Activated B cell treated with CpG ODN at 0.5 μM for 24 hours (primary cell): ENCODE results near the gene INAVA. TPM values are rescaled to one million over a fixed set of nuclear protein-coding genes. Genes with fewer than 3 reads are reported as not detected.
"Not testable (repeated sequence)": the region's sequence is repeated elsewhere in the genome, so short reads cannot be mapped to it uniquely, and the experiment has no call there.

Experiments used
- ATAC-seq: fragments of 200-7000 bp; cut with Tn5 transposase; one replicate; pipeline ENCODE4 v1.10.0; 2021; ENCODE audit warnings: low read depth, mild to moderate bottlenecking, moderate library complexity
- CTCF ChIA-PET: fragments of 350-600 bp; sonication (Branson Sonifier 250); formaldehyde crosslinking; loops from one replicate; lab custom pipeline; 2021; ENCODE audit warnings: antibody characterized with exemption; lab: Charles Lee
- POLR2A ChIA-PET: fragments of 350-600 bp; sonication (Branson Sonifier 250); formaldehyde crosslinking; loops from one replicate; lab custom pipeline; 2021; ENCODE audit warnings: antibody characterized with exemption; lab: Charles Lee
- DNase-seq: peaks from one replicate; pipeline ENCODE4 v3.0.0; 2022
- H3K27ac Mint-ChIP-seq: one replicate; pipeline ENCODE4 v1.8.0; 2020; ENCODE audit warnings: mixed read lengths
- H3K27me3 Mint-ChIP-seq: one replicate; pipeline ENCODE4 v1.8.0; 2021; ENCODE audit warnings: mixed read lengths
- H3K36me3 Mint-ChIP-seq: one replicate; pipeline ENCODE4 v1.8.0; 2021; ENCODE audit warnings: low read depth, mixed read lengths
- H3K4me1 Mint-ChIP-seq: one replicate; pipeline ENCODE4 v1.8.0; 2021; ENCODE audit warnings: mixed read lengths
- H3K4me3 Mint-ChIP-seq: one replicate; pipeline ENCODE4 v1.8.0; 2020; ENCODE audit warnings: mild to moderate bottlenecking, mixed read lengths
- H3K9me3 Mint-ChIP-seq: one replicate; pipeline ENCODE4 v1.8.0; 2020; ENCODE audit warnings: mixed read lengths
- CTCF ChIP-seq: fragments of 200-600 bp; IDR thresholded peaks from one replicate; pipeline ENCODE4 v1.8.0; 2022; ENCODE audit warnings: antibody characterized with exemption, mild to moderate bottlenecking
- intact Hi-C: fragments of 100-400 bp; cut with micrococcal nuclease; formaldehyde crosslinking; loops from one replicate; pipeline ENCODE4 v1.15.1; 2024
- total RNA-seq: library from RNA; stranded (reverse); gene quantifications from 2 replicates; pipeline ENCODE4 v1.2.3, GENCODE V29; 2022

INAVA gene
- total RNA-seq, 1 donor from 2014 or later: 0.44 TPM

DNA sequence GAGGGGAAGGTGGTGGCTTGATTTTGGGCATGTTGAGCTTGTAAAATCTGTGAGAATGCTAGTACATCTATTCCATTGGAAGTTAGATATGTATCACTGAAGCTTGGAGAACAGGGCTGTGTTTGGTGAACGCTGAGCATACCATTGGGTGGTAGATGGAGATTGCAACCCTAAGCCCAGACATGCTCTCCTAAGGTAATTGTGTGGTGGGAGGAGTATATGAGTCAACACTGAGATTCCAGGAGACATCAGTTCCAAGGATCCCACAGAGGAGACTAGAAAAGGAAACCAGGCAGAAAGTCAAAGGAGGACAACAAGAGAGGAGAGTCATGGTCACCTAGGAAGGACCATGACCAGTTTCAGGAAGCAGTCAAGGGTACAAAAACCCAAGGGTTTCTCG, 68.4 kb downstream of the INAVA start:
- ATAC-seq (no peak), DNase-seq (no peak)
- intact Hi-C loops: no loop called here
- Mint-ChIP-seq H3K36me3 (peaks cover 7% of the 10 kb centered on the region), H3K4me1 (peaks cover 10% of the 10 kb centered on the region), H3K4me3 (no peak overlapping the region), H3K9me3 (no peaks in the 10 kb centered on the region), H3K27ac (no peak overlapping the region), H3K27me3 (peaks cover 3% of the 10 kb centered on the region)
- no peak for TF ChIP-seq CTCF
- CTCF ChIA-PET: interaction anchor here (1.3 to 1.4 kb wide), 2 partner anchors 9 to 17 kb away, joined by 4 to 8 read pairs; no protein-coding TSS in a partner anchor
- POLR2A ChIA-PET: interaction anchor here (0.6 kb wide), 1 partner anchor 97 kb away, joined by 4 read pairs; no protein-coding TSS in a partner anchor

DNA sequence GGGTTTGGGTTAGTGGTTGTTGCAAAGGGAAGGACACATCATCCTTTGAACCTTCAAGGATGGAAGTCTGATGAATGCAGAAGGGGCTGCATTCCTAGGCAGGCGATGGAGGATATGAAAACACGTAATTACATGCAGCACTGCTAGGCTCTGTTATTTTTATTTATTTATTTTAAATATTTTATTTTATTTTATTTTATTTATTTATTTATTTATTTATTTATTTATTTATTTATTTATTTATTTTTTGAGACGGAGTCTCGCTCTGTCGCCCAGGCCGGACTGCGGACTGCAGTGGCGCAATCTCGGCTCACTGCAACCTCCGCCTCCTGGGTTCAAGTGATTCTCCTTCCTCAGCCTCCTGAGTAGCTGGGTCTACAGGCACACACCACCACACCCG, 69.2 kb downstream of the INAVA start:
- H3K27ac Mint-ChIP-seq, H3K9me3 Mint-ChIP-seq, H3K27me3 Mint-ChIP-seq, H3K36me3 Mint-ChIP-seq, intact Hi-C loops, ATAC-seq, CTCF ChIA-PET, H3K4me3 Mint-ChIP-seq, DNase-seq, H3K4me1 Mint-ChIP-seq, POLR2A ChIA-PET: not testable (repeated sequence)

Other genes starting within 250 kb of the INAVA start
- gene DDX59, start 225.0 kb upstream of the INAVA start, total RNA-seq: 27.6 and 28.2 TPM in 2 replicates
- gene CAMSAP2, start 156.0 kb upstream of the INAVA start, total RNA-seq: 0.71 and 0.86 TPM in 2 replicates
- gene GPR25, start 21.9 kb upstream of the INAVA start, total RNA-seq: 0.86 and 1.6 TPM in 2 replicates
- 28.1 and 31.8 TPM in 2 replicates for gene KIF21B, start 128.8 kb downstream of the INAVA start, total RNA-seq
- gene CACNA1S, start 217.5 kb downstream of the INAVA start, total RNA-seq: not detected in 2 replicates
- not detected in 2 replicates for gene ASCL5, start 232.3 kb downstream of the INAVA start, total RNA-seq